Erythroblast (primary cell): Measurements from ENCODE around the gene CD44.

Experiments
- GATA1 ChIP-seq: IDR thresholded peaks from 2 replicates; pipeline ENCODE4 v1.6.1; 2011; ENCODE audit warnings: low read depth, mild to moderate bottlenecking, control low read depth, low read length, moderate library complexity
- POLR2A ChIP-seq: IDR thresholded peaks from 2 replicates; pipeline ENCODE4 v1.6.1; 2011; ENCODE audit warnings: mild to moderate bottlenecking, low read length

- no peak for TF ChIP-seq POLR2A
- TF ChIP-seq GATA1: no peak
Measured at GRCh38 chr11:35259529-35259928, 120.6 kb downstream of the CD44 start.
